NCI-H146 treated with DMSO at 0.1 percent for 48 hours (cell line): Measurements from ENCODE around the gene CSPG4.
A peak's percentile ranks its signal among the peaks of the same experiment; 100 is the strongest.
"Not testable (repeated sequence)": the region's sequence is repeated elsewhere in the genome, so short reads cannot be mapped to it uniquely, and the experiment has no call there.

ENCODE experiments used
- DNase-seq: peaks from one replicate; lab custom pipeline; 2025; ENCODE audit not compliant: unreplicated experiment; lab: John Stamatoyannopoulos, UW

CSPG4 gene

DNA sequence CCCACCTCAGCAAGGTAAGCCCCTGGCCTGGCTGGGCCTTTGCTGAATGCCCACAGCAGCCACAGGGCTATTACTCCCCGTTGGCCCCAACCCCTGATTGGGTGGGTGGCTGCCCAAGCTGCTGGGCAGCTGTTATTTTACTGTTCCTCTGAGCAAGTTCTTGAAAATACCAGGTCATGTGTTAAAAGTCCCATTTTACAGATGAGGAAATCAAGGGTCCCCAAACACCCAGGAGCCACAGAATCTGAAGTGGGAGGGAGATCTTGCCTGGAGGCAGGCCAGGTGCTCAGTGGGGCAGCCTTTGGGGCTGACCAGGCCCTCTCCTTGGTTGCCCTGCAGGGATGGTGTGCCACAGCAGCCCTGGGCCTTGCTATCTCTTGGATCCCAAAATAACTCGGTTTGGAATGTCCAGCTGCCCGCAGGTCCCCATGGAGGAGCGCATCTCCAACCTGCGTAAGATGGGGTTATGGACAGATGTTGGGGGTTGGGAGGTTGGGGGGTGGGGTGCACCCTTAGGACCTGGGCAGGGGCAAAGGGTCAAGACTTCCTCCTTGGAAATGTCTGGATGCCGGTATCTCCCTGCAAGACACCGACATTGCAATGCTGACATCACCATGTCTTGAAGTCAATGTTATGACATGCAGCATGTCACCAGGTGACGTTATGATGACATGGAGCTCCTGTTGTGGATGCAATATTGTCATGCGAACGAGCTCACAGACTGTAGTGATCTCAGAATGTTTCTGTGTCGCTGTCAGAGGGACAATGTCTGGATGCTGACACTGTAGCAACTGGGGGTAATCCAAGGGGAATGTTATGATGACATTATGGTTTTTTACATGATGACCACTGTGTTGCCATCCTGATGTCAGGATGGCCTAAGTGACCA lies 13.3 kb upstream of the CSPG4 start:
- no peak for DNase-seq

DNA sequence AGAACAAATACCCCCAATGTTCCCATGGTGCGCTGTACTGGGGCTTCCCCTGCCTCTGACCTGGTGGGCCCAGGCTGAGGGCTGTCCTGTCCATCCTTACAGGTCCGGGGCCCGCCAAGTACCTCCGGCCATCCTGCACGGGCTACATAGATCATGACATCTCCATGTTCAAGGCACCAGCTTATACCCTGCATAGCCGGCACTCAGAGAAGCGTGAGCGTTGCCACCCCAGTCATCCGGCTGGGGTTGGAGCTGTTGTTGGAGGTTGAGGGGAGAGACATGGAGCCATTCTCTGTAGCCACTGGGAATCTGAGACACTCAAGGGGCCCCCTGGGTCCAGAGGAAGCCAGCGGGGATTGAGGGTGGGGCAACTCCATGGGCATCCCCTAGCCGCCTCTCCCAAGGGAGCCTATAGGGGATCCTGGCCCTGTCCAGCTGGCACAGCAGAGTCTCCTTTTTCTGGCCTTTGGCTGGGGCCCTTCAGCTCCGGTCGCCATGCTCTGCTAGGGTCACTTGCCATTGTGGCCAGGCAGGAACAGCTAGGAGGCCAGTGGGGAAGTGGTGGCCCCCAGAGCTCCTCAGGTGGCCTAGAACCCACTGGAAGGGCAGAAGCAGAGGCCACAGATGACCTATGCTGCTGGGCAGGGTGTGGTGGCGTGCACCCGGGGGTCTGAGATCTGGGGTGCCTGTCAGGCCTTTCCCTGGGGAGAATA lies 12.5 kb upstream of the CSPG4 start:
- DNase-seq: no peak

DNA sequence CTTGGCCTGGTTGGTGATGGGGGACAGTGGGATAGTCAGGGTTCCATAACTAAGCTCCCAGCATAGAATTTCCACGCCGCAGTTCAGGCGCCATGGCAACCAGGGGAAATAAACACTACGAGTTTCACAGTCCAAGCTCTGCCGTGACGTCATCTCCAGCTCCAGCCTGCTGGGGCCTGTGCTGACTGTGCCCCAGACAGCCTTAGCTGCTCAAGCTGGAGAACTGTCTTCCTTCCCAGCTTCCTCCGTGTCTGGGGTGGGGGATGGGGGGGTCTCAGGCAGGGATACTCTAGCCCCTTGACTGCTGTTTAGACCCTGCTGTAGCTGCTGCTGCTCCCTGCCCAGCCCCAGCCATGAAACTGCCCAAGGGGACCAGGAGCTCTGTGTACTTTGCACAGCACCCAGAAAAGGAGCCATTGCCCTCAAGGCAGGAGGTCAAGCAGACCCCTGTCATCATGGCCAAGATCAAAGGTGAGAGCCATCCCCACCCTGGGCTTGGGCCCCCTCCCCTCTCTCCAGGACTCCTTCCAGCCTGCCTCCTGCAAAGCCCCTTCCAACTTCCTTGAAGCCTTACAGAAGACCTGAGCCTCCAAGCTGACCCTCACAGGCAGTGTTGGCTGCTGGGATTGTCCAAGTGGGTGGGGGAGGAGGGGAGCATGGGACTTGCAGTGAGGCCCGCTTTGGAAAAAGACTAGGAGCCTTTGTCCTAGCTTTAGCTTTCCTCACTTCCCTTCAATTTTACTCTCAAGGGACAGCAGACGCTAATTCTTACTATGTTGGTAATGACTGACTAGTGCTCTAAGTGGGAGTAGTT lies 11.4 kb upstream of the CSPG4 start:
- DNase-seq: peak; percentile 5

DNA sequence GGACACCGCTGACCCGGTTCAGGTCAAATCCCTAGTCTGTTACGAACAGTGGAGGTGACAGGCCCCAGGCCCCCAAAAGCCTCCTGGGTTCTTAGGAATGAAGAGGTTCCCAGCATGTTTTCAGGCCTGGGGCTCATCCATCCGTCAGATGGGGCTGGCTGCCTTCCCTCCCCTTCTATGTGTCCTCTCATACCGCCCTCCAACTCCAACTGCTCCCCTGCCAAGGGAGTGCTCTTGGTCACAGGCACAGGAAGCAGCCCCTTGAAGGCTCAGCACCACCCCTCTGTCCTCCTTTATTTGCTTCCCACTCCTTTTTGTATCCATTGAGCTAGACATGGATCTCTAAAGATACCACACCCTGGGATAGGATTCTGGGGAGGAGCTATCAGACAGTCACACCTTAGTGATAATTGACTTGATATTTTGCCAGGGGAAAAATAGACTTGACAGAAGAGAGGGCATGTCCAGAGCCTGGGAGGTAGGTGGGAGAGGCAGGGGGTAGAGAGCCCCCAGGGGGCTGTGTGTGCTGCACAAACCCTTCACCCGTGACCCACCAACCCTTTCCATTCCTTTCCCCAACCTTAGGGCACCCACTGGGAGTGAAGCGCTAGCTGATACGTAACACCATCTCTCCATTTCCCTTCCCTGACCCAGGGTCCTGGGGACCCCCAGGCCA lies 10.7 kb upstream of the CSPG4 start:
- no peak for DNase-seq

DNA sequence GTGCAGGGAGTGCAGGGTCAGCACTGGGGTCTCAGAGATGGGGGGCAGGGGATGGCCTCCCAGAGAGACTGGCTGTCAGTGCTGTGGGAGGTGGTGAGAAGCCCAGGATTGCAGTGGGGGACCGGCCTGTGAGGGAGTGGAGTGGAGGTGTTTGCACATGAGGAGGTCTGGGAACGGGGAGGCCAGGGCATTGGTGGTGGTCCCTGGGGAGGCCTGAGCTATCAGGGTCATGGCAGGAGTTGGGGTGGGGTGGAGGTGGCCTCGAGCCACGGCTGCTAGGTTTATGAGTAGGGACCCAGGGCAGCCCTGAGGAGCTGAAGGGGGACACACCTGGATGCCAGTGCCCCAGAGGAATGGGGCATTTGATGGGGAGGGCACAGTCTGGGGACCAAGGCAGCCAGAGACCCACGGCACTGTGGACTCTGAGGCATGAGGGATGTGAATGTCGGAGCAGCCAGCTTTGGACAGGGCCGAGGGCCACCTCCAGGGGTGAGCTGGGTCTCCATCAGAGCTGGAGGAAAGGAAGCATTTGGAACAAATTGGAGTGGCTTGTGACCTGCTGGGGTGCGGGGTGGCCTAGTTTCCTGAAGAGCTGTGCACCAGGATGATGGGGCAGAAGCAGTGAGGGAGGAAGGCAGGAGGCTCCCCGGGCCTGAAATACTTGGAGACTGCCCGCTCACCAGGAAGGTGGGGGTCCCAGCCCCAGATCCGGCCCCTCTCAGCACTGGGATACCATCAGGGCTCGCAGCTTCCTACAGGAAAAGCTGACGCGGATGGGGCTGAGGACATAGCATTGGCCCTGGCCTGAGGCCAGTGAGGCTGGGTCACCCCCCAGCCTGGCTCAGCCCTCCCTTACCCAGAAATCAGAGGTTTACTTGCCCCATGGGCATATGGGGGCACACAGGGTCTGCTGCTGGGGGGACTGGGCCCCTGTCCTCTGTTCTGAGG lies 9.5 kb upstream of the CSPG4 start:
- DNase-seq: no peak

DNA sequence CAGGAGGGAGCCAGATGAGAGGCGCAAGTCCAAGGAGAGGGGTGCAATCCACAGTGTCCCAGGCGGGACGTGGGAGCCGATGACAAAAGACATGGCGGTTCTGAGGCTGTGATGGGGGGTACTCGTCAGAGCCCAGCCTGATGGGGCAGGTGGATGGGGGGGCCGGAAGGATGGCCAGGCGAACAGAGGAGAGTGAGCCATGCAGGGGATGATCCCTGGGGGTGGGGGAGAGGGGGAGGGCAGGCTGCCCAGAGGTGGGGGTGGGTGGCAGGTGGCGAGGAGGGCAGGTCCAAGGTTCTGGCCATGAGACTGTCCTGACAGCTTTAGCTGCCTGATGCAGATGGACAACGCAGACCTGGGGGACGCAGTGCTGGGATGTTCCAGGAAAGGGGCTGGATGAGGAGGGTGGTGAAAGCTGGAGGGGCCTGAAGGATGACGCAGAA lies 8.9 kb upstream of the CSPG4 start:
- no peak for DNase-seq

DNA sequence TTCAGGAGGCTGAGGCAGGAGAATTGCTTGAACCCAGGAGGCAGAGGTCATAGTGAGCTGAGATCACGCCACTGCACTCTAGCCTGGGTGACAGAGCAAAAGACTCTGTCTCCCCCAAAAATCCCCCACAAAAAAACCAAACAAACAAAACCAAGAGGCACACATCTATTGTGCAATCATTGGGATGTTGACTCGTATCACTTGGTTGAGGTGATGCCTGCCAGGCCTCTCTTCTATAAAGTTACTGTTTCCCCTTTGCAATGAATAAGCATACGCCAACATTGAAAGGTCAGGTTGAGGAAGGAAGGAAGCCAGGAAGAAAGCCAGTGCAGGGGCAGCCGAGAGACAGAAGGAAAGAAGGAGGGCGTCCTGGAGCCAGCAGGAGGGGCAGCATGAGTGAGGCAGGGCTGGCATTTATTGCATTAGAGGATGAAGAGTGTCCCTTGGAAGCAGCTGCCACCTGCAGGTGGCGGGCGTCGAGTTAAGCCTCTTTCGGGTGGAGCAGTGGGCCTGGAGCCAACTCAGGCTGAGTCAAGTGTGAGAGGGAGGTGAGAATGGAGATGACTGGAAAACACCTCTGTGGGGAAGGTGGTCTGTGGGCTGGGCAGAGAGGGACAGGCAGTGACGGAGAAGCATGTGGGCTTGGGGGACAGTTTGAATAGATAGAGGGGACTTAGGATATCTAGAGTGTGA lies 8.3 kb upstream of the CSPG4 start:
- peak; percentile 27 for DNase-seq

DNA sequence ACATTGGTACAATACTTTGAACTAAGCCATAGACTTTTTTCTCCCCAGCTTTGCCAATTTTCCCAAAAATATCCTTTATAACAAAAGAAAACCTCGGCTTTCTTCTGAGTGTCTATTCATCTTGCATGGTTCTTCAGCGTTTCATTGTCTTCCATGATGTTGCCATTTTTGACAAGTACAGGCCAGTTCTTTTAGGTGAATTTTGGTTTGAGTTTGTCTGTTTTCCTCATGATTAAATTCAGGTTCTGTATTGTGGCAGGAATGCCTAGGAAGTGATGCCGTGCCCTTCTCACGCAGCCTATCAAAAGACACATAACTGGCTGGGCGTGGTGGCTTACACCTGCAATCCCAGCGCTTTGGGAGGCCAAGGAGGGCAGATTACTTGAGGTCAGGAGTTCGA lies 7.6 kb upstream of the CSPG4 start:
- DNase-seq: no peak

DNA sequence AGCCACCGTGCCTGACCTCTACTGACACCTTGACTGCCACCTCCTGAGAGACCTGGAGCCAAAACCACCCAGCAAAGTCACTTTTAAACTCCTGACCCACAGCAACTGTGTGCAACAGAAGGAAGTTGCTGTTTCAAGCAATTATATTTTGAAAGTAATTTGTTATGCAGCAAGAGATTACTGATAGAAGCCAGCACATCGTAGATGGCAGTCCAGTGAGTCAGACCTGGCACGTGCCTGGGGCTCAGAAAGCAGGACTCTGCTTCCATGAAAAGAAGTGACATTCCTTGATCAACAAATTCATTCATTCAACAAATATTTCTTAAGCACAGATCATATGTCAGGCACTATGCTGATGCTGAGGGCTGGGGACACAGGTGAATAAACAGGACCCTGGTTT lies 5.7 kb upstream of the CSPG4 start:
- DNase-seq: no peak

DNA sequence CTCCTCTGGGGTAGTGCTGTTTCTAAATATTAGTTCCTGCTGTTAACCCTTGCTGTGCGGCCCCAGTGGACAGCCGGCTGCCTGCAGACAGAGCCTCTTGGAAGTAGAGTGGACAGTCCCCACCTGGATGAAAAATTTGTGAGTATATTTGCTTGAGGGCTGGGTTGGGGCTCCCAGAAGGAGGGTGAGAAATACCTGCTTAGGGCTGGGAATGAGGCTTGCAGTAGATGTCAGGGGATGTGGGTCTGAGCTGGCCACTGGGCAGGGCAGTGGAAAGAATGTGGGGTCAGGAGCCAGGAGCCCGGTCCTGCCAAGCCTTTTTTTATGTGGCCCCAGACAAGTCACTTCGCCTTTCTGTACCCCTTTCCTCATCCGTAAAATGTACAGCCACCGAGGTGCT lies 4.4 kb upstream of the CSPG4 start:
- not testable (repeated sequence) for DNase-seq

DNA sequence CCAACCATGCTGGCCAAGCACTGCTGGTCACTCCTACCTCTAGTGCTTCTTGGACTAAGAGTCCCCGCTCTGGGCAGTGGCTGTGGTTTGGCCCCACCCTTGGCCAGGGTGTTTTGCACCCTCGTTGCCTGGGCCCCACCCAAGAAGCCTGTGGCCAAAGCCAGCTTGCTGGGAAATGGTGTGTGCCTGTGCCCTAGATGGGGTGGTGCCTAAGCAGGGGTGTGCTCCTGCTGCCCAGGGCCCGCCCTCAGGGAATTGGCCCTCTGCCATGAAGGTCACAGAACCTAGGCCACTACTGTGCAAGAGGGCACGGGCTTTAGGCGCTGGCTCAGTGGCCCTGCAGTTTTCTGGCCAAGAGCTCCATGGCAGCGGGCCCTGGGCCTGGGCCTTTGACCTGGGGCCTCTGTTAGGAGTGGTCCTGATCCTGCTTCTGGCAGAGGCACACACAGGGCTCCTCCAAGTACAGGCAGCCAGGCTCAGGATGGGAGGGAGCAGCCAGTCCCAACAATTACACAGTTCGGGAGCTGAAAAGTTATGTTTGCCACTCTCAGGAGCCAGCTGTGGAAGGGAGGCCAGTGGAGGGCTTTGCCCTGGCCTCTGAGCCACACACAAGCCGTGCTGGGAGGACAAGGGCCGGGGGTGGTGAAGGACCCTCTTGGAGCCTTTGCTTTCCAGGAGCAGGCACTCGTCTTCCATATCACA lies 3.8 kb upstream of the CSPG4 start:
- DNase-seq: not testable (repeated sequence)

DNA sequence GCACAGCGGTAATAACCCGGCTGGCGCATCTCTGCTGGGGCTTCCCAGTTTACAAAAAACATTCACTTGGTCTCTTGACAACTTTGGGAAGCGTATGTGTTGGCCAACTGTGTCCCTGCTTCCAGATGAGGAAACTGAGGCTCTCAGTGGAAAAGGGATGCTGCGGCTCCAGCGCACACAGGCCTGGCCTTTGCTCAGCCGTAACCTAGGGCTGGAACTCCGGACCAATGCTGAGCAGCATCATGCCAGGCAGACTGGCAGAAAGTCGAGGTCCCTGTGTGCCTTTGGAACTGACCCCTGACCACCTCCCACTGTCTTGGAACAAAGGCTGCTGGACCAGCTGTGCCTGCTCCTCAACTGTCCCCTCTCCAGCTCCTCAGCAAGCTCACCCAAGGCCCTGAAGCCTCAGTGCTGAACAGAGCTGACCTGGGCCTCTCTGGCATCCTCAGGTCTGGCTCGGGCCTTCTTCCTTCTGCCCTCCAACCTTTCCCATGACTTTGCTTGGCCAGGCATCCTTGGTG lies 2.7 kb upstream of the CSPG4 start:
- DNase-seq: not testable (repeated sequence)

DNA sequence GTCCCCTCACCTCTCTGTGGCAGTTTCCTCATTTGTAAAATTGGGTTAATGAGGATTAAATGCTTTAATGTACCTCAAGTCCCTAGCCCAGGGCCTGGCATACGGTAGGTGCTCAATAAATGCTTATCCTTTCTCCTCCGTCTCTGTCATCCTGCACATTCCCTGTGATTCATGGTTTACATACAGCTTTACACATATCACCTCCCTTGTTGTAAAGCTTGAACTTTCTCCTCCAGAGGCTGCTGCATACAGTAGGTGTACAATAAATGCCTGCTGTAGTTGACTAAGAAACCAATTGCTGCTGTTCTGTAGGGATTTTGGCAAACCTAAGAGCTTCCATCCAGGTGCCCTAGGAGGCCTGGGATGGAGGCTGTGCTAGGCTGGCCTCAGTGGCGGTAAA lies 1.5 kb upstream of the CSPG4 start:
- DNase-seq: no peak

DNA sequence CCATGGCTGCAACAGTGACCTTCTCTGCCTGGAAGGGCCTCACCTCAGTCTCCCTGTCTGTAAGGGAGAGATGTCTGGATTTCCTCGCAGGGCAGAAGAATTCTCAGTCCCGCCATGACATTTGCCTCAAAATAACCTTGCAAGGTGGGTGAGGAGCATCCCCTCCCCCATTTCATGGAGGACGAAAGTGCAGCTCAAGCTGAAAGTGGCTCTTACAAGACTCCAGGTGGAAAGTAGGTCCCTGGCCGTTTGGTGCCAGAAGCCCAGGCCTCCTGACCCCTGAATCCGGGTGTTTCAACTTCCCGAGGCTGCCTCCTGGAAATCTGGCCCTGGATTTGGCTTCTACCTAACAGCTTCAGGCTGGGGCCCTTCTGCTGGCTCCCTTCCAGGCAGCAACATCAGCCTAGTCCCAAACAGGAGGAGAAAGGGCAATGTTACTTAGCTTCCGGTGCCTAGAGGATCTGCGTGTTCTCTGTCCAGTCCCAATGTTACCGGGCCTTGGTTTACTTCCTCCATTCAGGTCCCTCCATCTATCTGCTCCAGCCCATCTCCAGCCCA lies 769 bp upstream of the CSPG4 start:
- no peak for DNase-seq

DNA sequence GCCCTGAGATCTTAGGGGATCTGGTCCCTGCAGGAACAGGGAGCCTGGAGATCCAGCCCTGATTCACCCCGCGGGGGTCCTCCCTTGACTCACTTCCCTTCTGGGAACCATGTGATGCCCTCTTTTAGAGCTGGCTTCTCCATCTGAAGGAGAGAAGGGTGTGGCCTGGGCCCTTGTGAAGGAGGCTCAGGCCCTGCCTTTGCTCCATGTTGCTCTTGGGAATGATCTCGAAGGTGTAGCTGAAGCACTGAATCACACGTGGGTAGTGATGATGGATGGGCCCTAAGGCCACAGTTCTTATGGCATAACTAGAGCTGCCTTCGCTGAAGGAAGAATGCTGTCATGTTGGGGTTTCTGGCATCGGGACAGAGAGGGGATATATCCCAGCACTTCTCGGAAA lies 1.2 kb downstream of the CSPG4 start:
- DNase-seq: not testable (repeated sequence)

DNA sequence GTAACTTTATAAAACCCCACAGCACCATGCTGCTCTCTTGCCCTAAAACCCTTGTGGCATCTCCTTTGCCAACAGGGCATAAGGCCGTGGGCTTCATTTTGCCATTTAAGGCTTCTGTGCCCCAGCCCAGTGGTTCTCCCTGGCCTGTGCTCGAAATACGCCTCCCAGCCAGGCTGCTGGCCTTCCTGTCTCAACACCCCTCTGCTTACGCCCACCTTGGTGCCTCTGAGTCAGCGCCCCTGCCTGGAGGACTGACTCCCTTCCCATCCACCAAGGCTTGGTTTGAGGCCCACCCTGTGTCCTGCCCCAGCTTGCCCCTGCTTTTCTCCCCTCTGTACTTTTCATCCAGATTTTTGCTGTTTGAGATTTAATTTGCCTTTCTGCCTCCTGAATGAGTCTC lies 1.8 kb downstream of the CSPG4 start:
- not testable (repeated sequence) for DNase-seq

DNA sequence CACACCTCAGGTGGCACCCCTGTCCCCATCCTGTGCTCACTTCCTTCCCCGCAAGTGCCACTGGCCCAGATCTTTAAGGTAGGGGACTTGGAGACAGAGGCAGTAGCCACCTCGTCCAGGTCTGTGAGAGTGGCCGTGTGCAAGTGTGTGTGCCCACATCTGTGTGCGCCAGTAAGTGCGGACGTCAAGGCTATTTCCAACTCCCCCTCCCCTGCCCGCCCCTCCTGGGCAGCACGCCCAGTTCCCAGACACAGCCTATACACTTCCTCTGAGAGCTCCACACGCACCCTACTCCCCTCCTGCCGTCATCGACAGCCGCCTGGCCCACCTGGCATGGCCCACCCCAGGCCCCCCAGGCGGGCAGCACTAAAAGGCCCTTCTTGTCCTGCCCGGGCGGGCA lies 3.2 kb downstream of the CSPG4 start:
- DNase-seq: not testable (repeated sequence)

DNA sequence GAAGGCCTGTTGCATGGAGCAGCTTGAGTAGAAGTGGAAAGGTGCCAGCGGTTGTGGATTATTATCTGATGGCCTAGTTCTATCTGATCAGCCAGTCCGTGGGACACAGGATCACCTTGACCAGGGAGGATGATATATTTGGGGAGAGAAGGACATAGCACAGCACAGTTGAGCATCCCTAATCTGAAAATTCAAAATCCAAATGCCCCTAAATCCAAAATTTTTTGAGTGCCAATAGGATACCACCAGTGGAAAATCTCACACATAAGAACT lies 6.0 kb downstream of the CSPG4 start:
- no peak for DNase-seq
